ENCODE results near the gene SMO.
"Not testable (repeated sequence)": the region's sequence is repeated elsewhere in the genome, so short reads cannot be mapped to it uniquely, and the experiment has no call there.

Gene SMO

GRCh38 chr7:129209067-129209926, 20.9 kb downstream of the SMO start:
- no peak for DNase-seq

GRCh38 chr7:129210256-129210988, 22.0 kb downstream of the SMO start:
- DNase-seq, result peak; percentile 52

- no peak for DNase-seq
These were observed 22.5 kb downstream of the SMO start for GRCh38 chr7:129210989-129211312.

GRCh38 chr7:129212126-129212525, 23.7 kb downstream of the SMO start:
- no peak for DNase-seq

GRCh38 chr7:129212596-129212995, 24.2 kb downstream of the SMO start:
- no peak for DNase-seq

GRCh38 chr7:129213828-129214227, 25.4 kb downstream of the SMO start:
- no peak for DNase-seq

GRCh38 chr7:129215691-129216090, 27.3 kb downstream of the SMO start:
- DNase-seq, result not testable (repeated sequence)

GRCh38 chr7:129216101-129216715, 27.8 kb downstream of the SMO start:
- DNase-seq, result not testable (repeated sequence)

GRCh38 chr7:129216821-129217416, 28.5 kb downstream of the SMO start:
- DNase-seq, result not testable (repeated sequence)

GRCh38 chr7:129218514-129219062, 30.2 kb downstream of the SMO start:
- peak; percentile 72 for DNase-seq

- DNase-seq, result not testable (repeated sequence)
These were observed 30.7 kb downstream of the SMO start for GRCh38 chr7:129219166-129219565.

GRCh38 chr7:129222064-129222463, 33.6 kb downstream of the SMO start:
- DNase-seq, result no peak

- DNase-seq, result peak; percentile 97
These were observed 36.1 kb downstream of the SMO start, which contains the start of gene AHCYL2 for GRCh38 chr7:129224251-129225205. Gene AHCYL2 (plus strand): TSS chr7:129225030.

GRCh38 chr7:129225206-129225930, 36.9 kb downstream of the SMO start:
- DNase-seq, result peak; percentile 39

GRCh38 chr7:129225931-129226572, 37.6 kb downstream of the SMO start:
- DNase-seq, result no peak

- no peak for DNase-seq
These were observed 39.5 kb downstream of the SMO start for GRCh38 chr7:129227646-129228578.

- no peak for DNase-seq
These were observed 40.2 kb downstream of the SMO start for GRCh38 chr7:129228633-129229032.

- no peak for DNase-seq
These were observed 43.2 kb downstream of the SMO start for GRCh38 chr7:129231666-129232065.

- DNase-seq, result no peak
These were observed 50.1 kb downstream of the SMO start for GRCh38 chr7:129238546-129238945.
